Kidney capillary endothelial cell (primary cell): Measurements from ENCODE around the gene ACTN1.
A peak's percentile ranks its signal among the peaks of the same experiment; 100 is the strongest.

Experiments used
- DNase-seq: peaks from one replicate; pipeline ENCODE4 v3.0.0-alpha.2; 2018; ENCODE audit warnings: low spot score

ACTN1 gene

DNA sequence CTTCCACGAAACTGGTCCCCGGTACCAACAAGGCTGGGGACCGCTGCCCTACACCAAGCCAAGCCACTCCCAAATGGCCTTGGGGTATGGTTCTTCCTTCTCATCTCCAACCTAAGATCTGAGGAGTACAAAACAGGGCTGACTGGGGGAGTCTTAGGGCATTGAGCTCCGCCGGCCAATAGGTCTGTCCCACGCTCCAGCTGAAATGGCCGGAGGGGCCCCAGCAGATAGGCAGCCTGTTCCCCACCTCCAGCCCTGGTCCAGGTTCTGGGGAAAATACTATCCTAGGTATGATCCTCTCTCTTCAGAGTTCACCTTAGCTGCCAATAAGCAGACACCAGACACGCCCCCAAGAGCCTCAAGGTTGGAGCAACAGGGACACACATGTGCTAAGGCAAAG lies 90.2 kb downstream of the ACTN1 start:
- DNase-seq = no peak

DNA sequence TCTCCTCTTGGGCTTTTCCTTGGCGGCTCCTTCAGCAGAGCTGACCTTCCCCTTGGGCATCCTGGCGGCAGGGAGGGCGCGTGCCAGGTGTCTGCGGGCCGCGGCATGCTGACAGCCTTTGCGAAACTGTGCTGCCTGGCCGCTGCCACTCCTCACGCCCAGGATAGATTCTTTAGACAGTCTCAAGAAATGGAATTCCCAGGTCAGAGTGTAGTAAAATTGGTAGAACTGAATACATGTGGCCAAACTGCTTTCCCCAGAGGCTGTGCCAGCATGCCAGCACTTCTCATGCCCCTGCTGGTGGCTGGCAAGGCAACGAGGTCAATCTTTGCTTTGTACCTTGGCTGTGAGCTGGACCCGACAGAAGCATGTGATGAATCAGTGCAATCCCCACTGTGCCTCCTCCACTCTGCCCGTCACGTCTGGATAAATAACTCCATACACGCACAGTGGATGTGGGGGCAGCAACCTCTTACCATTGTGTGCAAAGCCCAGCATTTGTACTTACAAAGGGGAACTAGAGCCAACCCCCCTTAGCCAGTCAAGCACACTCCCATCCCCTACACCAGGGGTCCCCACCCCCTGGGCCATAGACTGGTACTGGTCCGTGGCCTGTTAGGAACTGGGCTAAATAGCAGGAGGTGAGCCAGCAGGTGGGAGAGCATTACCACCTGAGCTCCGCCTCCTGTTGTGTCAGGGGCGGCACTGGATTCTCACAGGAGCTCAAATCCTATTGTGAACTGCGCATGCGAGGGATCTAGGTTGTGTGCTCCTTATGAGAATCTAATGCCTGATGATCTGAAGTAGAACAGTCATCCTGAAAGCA lies 90.9 kb downstream of the ACTN1 start:
- no peak for DNase-seq

GRCh38 chr14:68886109-68886434 lies 93.0 kb downstream of the ACTN1 start:
- DNase-seq = no peak

DNA sequence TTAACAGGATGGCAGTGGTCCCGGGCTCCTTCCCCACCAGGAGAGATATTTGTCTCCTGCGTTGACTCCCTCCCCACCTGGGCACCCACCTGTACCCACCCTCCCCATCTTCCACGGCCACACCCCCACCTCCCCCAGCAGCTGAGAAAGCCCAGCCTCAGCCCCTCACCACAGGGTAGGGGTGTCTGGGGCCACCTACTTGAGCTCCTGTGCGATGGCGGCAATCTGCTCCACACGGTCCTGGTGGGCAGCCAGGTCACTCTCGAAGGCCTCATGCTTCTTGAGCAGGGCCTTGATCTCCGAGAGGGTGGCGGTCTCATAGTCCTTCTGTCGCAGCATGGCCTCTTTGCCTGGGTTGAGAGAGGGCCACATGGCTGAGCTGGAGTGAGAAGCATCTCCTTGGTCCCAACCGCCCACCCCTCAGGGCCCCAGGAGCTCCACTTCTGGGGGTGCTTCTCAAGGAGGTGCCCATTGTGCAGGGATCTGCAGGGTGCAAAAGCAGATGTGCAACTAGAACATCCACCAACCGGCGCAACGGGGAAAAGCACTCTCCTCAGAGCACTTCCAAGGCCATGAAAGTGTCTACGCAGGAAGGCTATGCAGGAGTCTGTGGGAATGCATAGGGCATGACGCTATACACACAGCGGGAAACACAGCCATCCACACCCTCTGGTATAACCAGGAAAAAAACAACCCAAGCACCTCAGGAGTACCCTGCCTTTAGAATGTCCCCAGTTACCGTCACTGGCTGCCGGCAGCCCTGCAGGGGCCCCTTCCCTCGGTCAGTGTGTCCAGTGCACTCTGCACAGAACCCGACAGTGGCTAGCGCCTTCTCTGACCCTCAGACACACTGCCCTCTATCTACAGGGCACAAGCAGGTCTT lies 93.6 kb downstream of the ACTN1 start:
- no peak for DNase-seq

DNA sequence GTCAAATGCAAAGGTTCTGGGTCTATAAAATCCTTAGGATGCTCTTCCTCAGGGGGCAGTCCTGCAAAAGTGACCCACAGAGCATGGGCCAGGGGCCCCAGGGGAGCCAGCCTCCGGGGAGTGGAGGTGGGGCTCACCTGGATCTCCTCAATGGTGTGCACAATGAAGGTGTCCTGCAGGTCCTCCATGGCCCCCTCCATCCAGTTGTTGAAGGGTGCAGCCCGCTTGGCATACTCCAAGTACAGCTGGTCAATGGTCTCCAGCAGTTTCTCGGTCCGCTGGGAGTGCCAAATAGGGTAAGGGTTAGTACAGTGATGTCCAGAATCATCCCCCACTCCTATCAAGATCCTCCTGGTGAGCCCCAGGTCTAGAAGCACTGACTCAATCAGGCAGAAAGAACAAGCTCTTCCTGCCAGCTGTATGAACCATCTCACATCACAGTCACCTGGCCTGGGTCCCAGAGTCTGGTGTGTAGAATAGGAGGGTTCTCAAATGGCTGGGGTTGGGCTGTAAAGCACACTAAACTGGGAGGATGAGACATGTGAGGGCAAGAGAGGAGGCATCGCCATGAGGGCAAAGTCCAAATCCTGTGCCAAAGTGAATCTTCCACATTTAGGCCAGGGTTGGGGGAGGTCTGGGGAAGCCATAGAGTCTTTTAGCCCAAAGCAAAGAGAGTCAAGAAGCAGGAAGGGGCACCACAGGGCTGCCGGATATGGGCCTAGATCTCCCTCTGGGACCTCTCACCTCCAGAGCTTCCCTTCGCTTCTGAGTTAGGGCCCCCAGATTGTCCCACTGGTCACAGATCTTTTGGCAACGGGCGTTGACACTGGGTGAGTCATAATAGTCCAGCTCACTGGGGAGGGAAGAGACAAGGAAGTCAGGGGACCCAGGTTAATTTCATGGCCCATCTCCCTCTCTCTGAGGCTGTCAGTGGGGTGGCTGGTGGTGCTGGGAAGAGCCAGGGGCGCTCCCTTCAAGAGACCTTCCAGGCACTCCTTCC lies 94.8 kb downstream of the ACTN1 start:
- DNase-seq = no peak

DNA sequence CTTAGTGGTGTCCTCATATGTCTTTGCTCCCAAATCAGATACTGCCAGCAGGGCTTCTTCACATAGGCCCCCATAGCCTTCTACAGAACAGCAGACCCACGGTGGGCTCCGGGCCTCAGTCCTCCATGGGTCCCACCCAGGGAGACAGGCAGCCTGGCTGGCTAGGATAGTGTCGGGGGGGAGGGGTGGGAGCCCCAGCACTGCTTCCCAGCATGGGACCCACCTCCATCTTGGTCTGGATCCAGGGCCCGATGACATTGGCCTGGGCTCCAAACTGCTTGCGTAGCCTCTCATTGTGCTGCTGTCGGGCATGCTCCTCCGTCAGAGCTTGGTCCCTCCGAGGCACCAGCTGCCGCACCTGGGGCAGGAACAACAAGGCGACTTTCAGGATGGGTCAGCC lies 96.9 kb downstream of the ACTN1 start:
- no peak for DNase-seq

DNA sequence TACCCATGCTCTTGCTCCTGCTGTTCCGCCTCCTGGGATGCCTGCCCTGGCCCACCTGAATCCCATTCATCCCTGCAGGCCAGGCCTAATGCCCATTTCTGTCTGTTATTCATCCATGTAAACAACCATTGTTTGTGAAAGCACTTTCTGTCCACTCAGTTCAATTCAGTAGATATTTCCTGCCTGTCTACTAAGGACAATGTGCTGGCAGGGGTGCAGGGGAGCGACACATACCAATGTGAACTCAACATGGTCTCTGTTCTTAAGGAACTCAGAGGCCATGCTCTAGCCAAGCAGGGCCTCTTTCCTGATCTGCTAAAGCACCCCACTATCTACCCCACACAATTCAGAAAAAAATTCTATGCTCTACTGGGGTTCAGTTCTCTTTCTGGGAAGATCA lies 97.7 kb downstream of the ACTN1 start:
- peak; percentile 27 for DNase-seq

DNA sequence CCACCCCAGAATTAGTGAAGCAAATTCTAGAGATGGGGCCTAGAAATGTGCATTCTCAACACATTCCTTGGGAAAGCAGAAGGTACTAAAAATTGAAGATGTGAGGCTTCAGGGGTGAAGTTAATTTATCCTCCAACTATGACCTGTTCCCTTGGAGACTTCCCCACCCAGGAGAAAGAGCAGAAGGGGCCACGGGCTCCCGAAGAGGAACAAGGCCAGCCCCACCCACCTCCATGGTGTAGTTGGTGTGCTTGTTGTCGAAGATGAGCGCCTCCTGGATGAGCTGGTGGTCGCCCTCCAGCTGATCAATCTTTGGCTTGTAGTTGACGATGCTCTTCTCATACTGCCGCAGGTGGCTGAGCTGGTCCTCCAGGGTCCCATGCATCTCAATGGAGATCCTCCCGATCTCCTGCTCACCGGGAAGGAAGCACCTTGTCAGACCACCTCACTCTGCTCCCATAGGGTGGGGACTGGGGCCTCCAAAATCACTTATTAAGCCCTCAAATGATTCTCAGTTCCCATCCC lies 98.5 kb downstream of the ACTN1 start:
- DNase-seq = no peak

- DNase-seq = no peak
Observed at GRCh38 chr14:68879841-68880575, 99.1 kb downstream of the ACTN1 start.

- no peak for DNase-seq
Observed at GRCh38 chr14:68879321-68879781, 99.8 kb downstream of the ACTN1 start.

DNA sequence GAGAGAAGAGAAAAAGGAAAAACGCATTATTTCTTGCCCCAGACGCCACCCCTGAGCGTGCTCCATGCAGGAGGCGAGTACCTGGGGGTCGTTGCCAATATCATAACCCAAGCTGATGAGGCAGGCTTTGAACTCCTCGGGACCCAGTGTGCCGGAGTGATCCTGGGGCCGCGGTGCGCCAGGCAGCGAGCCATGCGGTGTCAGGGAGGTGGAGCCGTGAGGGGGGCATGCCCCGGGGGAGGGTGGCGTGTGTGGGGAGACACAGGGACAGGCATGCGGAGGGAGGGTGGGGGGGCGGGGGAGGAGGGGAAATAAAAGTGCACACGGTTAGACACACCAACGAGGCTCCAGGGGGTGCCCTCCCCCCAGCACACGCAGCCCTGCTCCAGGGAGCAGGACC lies 100.2 kb downstream of the ACTN1 start:
- no peak for DNase-seq

GRCh38 chr14:68877993-68878575 lies 101.0 kb downstream of the ACTN1 start:
- no peak for DNase-seq

- no peak for DNase-seq
Observed at GRCh38 chr14:68876976-68877375, 102.1 kb downstream of the ACTN1 start.

DNA sequence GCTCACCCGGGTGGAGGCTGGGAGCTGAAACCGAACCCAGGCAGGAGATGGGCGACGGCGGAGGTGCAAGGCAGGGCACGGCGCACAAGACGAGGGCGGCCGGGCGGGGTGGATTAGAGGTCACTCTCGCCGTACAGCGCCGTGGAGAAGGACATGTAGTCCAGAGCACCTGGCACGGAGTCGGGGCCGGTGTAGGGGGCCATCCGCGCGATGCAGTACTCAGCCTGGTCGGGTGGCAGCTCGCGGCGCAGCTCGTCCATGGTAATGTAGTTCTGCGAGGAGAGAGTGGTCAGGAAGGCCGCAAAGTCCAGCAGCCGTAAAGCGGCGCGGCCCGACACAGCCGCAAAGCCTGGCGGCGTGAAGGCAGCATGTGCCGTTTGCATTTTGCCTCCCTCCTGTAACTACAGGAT lies 104.4 kb downstream of the ACTN1 start:
- DNase-seq = no peak

GRCh38 chr14:68873376-68873775 lies 105.7 kb downstream of the ACTN1 start:
- DNase-seq = no peak

DNA sequence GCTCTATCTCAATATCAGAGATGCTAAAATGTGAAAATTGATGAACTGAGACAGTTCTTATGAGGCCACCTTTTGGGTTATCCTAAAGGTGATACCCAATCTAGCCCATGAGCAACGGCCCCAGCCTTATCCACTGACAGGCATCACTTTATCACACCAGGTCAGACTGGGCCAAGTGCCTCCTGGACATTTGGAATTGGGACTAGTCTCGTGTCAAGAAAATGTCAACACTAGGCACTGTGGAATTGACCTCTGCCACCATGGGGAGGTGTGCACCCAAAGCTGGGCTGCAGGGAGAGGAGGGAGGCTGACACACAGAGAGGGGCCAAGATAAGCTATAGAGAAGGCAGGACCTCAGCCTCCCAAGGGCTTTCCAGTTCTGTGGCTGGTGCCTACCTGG lies 107.7 kb downstream of the ACTN1 start:
- no peak for DNase-seq

- peak; percentile 16 for DNase-seq
Observed at GRCh38 chr14:68866991-68867533, 112.0 kb downstream of the ACTN1 start.

- no peak for DNase-seq
Observed at GRCh38 chr14:68865542-68865941, 113.6 kb downstream of the ACTN1 start.

GRCh38 chr14:68864361-68864750 lies 114.7 kb downstream of the ACTN1 start:
- DNase-seq = no peak

DNA sequence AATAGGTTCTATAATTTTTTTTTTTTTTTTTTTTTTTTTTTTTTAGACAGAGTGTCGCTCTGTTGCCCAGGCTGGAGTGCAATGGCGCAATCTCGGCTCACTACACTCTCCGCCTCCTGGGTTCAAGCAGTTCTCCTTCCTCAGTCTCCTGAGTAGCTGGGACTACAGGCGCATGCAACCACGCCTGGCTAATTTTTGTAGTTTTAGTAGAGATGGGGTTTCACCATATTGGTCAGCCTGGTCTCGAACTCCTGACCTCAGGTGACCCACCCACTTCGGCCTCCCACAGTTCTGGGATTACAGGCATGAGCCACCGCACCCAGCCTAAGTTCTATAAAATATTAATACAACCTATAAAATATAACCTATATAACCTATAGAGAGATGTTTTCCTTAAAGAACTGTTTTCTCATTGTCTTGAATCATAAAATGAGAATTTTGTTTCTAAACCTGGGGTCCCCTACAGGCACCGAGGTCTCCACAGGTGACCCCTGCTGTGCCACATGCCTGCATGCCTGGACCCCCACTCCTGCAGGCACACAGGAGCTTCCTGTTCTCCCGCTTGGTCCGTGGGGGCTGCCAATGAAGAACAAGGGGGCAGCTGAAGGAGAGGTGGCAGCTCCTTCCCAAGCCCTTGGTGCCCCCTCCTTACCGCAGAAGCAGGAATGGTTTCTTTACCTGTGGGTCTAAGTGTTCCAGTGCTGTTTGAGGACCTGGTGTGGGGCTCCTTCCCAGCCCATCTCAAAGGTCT lies 115.3 kb downstream of the ACTN1 start:
- no peak for DNase-seq
